Measurements from ENCODE around the gene CHAC2.

DNA sequence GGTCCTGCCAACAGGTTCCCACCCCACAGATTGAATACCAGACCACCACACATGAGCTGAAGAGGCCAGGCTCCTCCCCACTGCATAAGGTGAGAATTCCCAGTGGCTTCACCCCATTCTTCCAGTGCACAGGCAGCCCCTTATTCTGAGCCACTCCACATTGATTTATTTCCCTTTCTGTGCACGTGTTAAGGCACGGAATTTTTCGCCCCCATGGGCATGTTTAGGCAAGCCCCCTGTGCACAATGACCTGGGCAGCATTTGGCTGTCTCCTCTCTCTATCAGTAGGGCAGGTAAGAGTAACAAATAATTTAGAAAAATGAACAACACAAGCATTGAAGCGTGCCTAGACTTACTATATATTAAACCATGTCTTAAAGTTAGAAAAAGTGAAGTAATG is 15.2 kb upstream of the CHAC2 start:
- TF ChIP-seq POLR2A (IDR thresholded peaks at IDR 0.05; ENCODE audit: low read depth, low read length), result no peak
- TF ChIP-seq POLR2AphosphoS5 (IDR thresholded peaks at IDR 0.05; ENCODE audit: low read depth, low read length), result no peak
- TF ChIP-seq SPI1 (IDR thresholded peaks at IDR 0.05; ENCODE audit: low read depth, low read length), result no peak
- TF ChIP-seq TAF1 (IDR thresholded peaks at IDR 0.05; ENCODE audit: low read depth, low read length), result no peak
- TF ChIP-seq PAX5 (IDR thresholded peaks at IDR 0.05; ENCODE audit: insufficient read depth, low read length, severe bottlenecking), result no peak
- TF ChIP-seq POU2F2 (IDR thresholded peaks at IDR 0.05; ENCODE audit: low read depth, low read length), result no peak
